NCI-H1105 treated with DMSO at 0.1 percent for 48 hours (cell line): Measurements from ENCODE around the gene DEPDC5.
"Not testable (repeated sequence)": the region's sequence is repeated elsewhere in the genome, so short reads cannot be mapped to it uniquely, and the experiment has no call there.

ENCODE experiments used
- DNase-seq: peaks from one replicate; lab custom pipeline; 2025; lab: John Stamatoyannopoulos, UW

Gene DEPDC5

GRCh38 chr22:31815383-31815814 lies 61.6 kb downstream of the DEPDC5 start:
- DNase-seq = not testable (repeated sequence)

GRCh38 chr22:31816750-31817149 lies 62.9 kb downstream of the DEPDC5 start:
- DNase-seq = no peak

- no peak for DNase-seq
These were observed 64.9 kb downstream of the DEPDC5 start for GRCh38 chr22:31818481-31819392.

- DNase-seq = no peak
These were observed 66.8 kb downstream of the DEPDC5 start for GRCh38 chr22:31820655-31821054.

- DNase-seq = no peak
These were observed 67.8 kb downstream of the DEPDC5 start for GRCh38 chr22:31821572-31821971.

- no peak for DNase-seq
These were observed 68.7 kb downstream of the DEPDC5 start for GRCh38 chr22:31822523-31822922.

GRCh38 chr22:31825513-31825912 lies 71.7 kb downstream of the DEPDC5 start:
- DNase-seq = no peak

- DNase-seq = no peak
These were observed 72.6 kb downstream of the DEPDC5 start for GRCh38 chr22:31826443-31826842.

GRCh38 chr22:31828739-31829138 lies 74.9 kb downstream of the DEPDC5 start:
- no peak for DNase-seq

- DNase-seq = no peak
These were observed 75.7 kb downstream of the DEPDC5 start for GRCh38 chr22:31829505-31829904.

GRCh38 chr22:31830721-31831070 lies 76.9 kb downstream of the DEPDC5 start:
- no peak for DNase-seq

GRCh38 chr22:31833930-31834329 lies 80.1 kb downstream of the DEPDC5 start:
- no peak for DNase-seq

- DNase-seq = no peak
These were observed 82.2 kb downstream of the DEPDC5 start for GRCh38 chr22:31836010-31836409.

GRCh38 chr22:31838917-31839316 lies 85.1 kb downstream of the DEPDC5 start:
- no peak for DNase-seq

GRCh38 chr22:31839986-31840385 lies 86.2 kb downstream of the DEPDC5 start:
- DNase-seq = no peak

- no peak for DNase-seq
These were observed 86.8 kb downstream of the DEPDC5 start for GRCh38 chr22:31840585-31840984.

GRCh38 chr22:31841078-31841827 lies 87.4 kb downstream of the DEPDC5 start:
- no peak for DNase-seq

- no peak for DNase-seq
These were observed 89.7 kb downstream of the DEPDC5 start for GRCh38 chr22:31843526-31843925.

GRCh38 chr22:31844941-31845340 lies 91.1 kb downstream of the DEPDC5 start:
- no peak for DNase-seq

- DNase-seq = no peak
These were observed 92.6 kb downstream of the DEPDC5 start for GRCh38 chr22:31846161-31847115.

- DNase-seq = no peak
These were observed 94.6 kb downstream of the DEPDC5 start for GRCh38 chr22:31848411-31848810.

GRCh38 chr22:31850135-31850534 lies 96.3 kb downstream of the DEPDC5 start:
- no peak for DNase-seq
